Activated CD8-positive, alpha-beta memory T cell treated with anti-CD3 and anti-CD28 coated beads, Interleukin-2, amount 50 U/mL, for 48 hours (primary cell): ENCODE measurements around the gene DENND4A.

Experiments
- DNase-seq: peaks from one replicate; pipeline ENCODE4 v3.0.0-alpha.2; 2020

DENND4A gene

GRCh38 chr15:65818927-65819562, 27.0 kb upstream of the DENND4A start:
- DNase-seq, result no peak

- DNase-seq, result peak; percentile 57
Measured at GRCh38 chr15:65816441-65816840, 24.3 kb upstream of the DENND4A start.

- peak; percentile 57 for DNase-seq
Measured at GRCh38 chr15:65816008-65816407, 23.9 kb upstream of the DENND4A start.

- peak; percentile 29 for DNase-seq
Measured at GRCh38 chr15:65814271-65814670, 22.2 kb upstream of the DENND4A start.

GRCh38 chr15:65812916-65813315, 20.8 kb upstream of the DENND4A start:
- DNase-seq, result peak; percentile 32

- no peak for DNase-seq
Measured at GRCh38 chr15:65812467-65812866, 20.4 kb upstream of the DENND4A start.

- no peak for DNase-seq
Measured at GRCh38 chr15:65811835-65812234, 19.7 kb upstream of the DENND4A start.

- DNase-seq, result peak; percentile 20
Measured at GRCh38 chr15:65811011-65811733, 19.1 kb upstream of the DENND4A start.

GRCh38 chr15:65806397-65806796, 14.3 kb upstream of the DENND4A start:
- no peak for DNase-seq

GRCh38 chr15:65805019-65805745, 13.1 kb upstream of the DENND4A start:
- DNase-seq, result no peak

- DNase-seq, result no peak
Measured at GRCh38 chr15:65804252-65804931, 12.3 kb upstream of the DENND4A start.

- DNase-seq, result no peak
Measured at GRCh38 chr15:65801229-65801805, 9.2 kb upstream of the DENND4A start.

- no peak for DNase-seq
Measured at GRCh38 chr15:65796610-65797078, 4.6 kb upstream of the DENND4A start.

GRCh38 chr15:65795663-65796216, 3.6 kb upstream of the DENND4A start:
- DNase-seq, result no peak

- DNase-seq, result no peak
Measured at GRCh38 chr15:65793818-65794104, 1.7 kb upstream of the DENND4A start.

- DNase-seq, result no peak
Measured at GRCh38 chr15:65792988-65793817, 1.1 kb upstream of the DENND4A start.

GRCh38 chr15:65791335-65792137, 557 bp downstream of the DENND4A start:
- peak; percentile 77 for DNase-seq

- no peak for DNase-seq
Measured at GRCh38 chr15:65790694-65791334, 1.3 kb downstream of the DENND4A start.

GRCh38 chr15:65789759-65790425, 2.2 kb downstream of the DENND4A start:
- DNase-seq, result no peak

GRCh38 chr15:65789105-65789504, 3.0 kb downstream of the DENND4A start:
- no peak for DNase-seq
